ENCODE measurements around the gene PTPRT. TPM values are rescaled to one million over a fixed set of nuclear protein-coding genes. Genes with fewer than 3 reads are reported as not detected.

The PTPRT gene
- total RNA-seq, 1 experiment from 2014 or later: 0.13 TPM

- H3K9me3 ChIP-seq (ENCODE audit: control insufficient read depth, low read depth, low read length): peaks cover 4% of the 10 kb centered on the region
- no CpG with 5 or more reads among the region's 8 CpGs for WGBS (ENCODE audit: extremely low coverage, insufficient read length, low lambda C conversion rate)
- H3K23ac ChIP-seq (ENCODE audit: insufficient read length, low read depth, low read length): no peak overlapping the region
- no peak overlapping the region for H2AFZ ChIP-seq (ENCODE audit: low read length)
- H4K20me1 ChIP-seq (ENCODE audit: control insufficient read depth, insufficient read depth, insufficient read length): no peaks in the 10 kb centered on the region
- H3K4me1 ChIP-seq (ENCODE audit: insufficient read depth, low read length): no peaks in the 10 kb centered on the region
- no peaks in the 10 kb centered on the region for H3K27me3 ChIP-seq (ENCODE audit: insufficient read depth, low read length)
- H3K18ac ChIP-seq (ENCODE audit: insufficient read length, low read depth, low read length): no peak overlapping the region
- H3K4me1 Mint-ChIP-seq: no peaks in the 10 kb centered on the region
- no peak overlapping the region for H2BK20ac ChIP-seq (ENCODE audit: low read depth, low read length, poor library complexity, severe bottlenecking)
- H3K56ac ChIP-seq (ENCODE audit: insufficient read length, low read depth, low read length): no peak overlapping the region
- no peak overlapping the region for H3K4me2 ChIP-seq (ENCODE audit: insufficient read depth, insufficient read length, low read length)
- H2BK5ac ChIP-seq (ENCODE audit: insufficient read length, low read length): no peak overlapping the region
- no peak overlapping the region for H3K14ac ChIP-seq (ENCODE audit: insufficient read depth, low read length)
- H3K27ac ChIP-seq (ENCODE audit: insufficient read length, low read depth, low read length): no peak overlapping the region
- no peak overlapping the region for H2BK120ac ChIP-seq (ENCODE audit: low read depth, low read length, poor library complexity, severe bottlenecking)
- H3K27me3 Mint-ChIP-seq (ENCODE audit: low read depth): peaks cover 3% of the 10 kb centered on the region
- no peak overlapping the region for H3K9ac ChIP-seq (ENCODE audit: extremely low read depth, insufficient read length, low read length)
- DNase-seq: no peak
- peaks cover 14 to 15% of the 10 kb centered on the region in 2 experiments; a peak in 4 of 5 replicates for H3K9me3 Mint-ChIP-seq
- H3K79me2 ChIP-seq (ENCODE audit: insufficient read depth, low read length): no peaks in the 10 kb centered on the region
- H3K79me1 ChIP-seq (ENCODE audit: insufficient read depth, low read depth, low read length, poor library complexity, severe bottlenecking): no peaks in the 10 kb centered on the region
- no peaks in the 10 kb centered on the region for H3K23me2 ChIP-seq (ENCODE audit: insufficient read length, low read depth, low read length, poor library complexity, severe bottlenecking)
- H2BK15ac ChIP-seq (ENCODE audit: low read depth, low read length): no peak overlapping the region
- no peak overlapping the region for H3K4ac ChIP-seq (ENCODE audit: low read depth, low read length)
- no peak for TF ChIP-seq CTCF (conservative IDR thresholded peaks at IDR 0.05)
- no peak overlapping the region for H2BK12ac ChIP-seq (ENCODE audit: insufficient read length, low read depth, low read length)
- no peak overlapping the region for H2AK5ac ChIP-seq (ENCODE audit: insufficient read length, low read length)
- H4K8ac ChIP-seq (replicated peaks; ENCODE audit: insufficient read length, low read depth, low read length): no peak overlapping the region
- peaks cover 0 to 4% (median 0%) of the 10 kb centered on the region in 3 experiments; a peak in 3 of 7 replicates for H3K36me3 Mint-ChIP-seq (ENCODE audit: insufficient read depth in 1 of 3, low read depth in 3 of 3)
- no peak overlapping the region for H4K91ac ChIP-seq (ENCODE audit: insufficient read length, low read depth, low read length)
- H3K4me3 Mint-ChIP-seq: no peak overlapping the region
- no peak overlapping the region for H4K5ac ChIP-seq (ENCODE audit: insufficient read length, low read depth, low read length)
- no peak overlapping the region for H3K27ac Mint-ChIP-seq
- no peak overlapping the region for H3T11ph ChIP-seq (ENCODE audit: low read length)
Observed at GRCh38 chr20:42700372-42700771, 489.3 kb downstream of the PTPRT start.
